PC-3 (cell line): ENCODE measurements around the gene NOC4L. TPM values are rescaled to one million over a fixed set of nuclear protein-coding genes. Genes with fewer than 3 reads are reported as not detected.

ENCODE experiments used
- ATAC-seq: fragments of 200-7000 bp; cut with Tn5 transposase; 2 replicates; pipeline ENCODE4 v1.9.1; 2020; ENCODE audit warnings: mild to moderate bottlenecking, moderate library complexity
- BruUV-seq: library from RNA; stranded (reverse); fragments of 400-500 nt; replicated peaks from 2 replicates; lab custom pipeline; 2021; lab: Mats Ljungman, UMichigan
- CTCF ChIA-PET: fragments of 300-600 bp; sonication (Branson Sonifier 250); formaldehyde crosslinking; loops from one replicate; lab custom pipeline; 2022; ENCODE audit warnings: antibody characterized with exemption; lab: Charles Lee
- POLR2A ChIA-PET: fragments of 300-600 bp; sonication (Branson Sonifier 250); formaldehyde crosslinking; loops from one replicate; lab custom pipeline; 2022; ENCODE audit warnings: antibody characterized with exemption; ENCODE audit not compliant: unreplicated experiment; lab: Charles Lee
- DNase-seq: peaks from one replicate; pipeline ENCODE4 v3.0.0-alpha.2; 2015
- H2AFZ ChIP-seq: fragments of 300-600 bp; sonication (generic); 2 replicates; pipeline ENCODE4 v1.6.0; 2016; ENCODE audit warnings: antibody characterized with exemption, low read length
- H3F3A ChIP-seq: fragments of 300-600 bp; sonication (generic); one replicate; pipeline ENCODE4 v1.6.0; 2017; ENCODE audit warnings: antibody characterized with exemption, low read length, control low read depth, mild to moderate bottlenecking; ENCODE audit not compliant: unreplicated experiment
- H3K27ac ChIP-seq: fragments of 300-600 bp; sonication (generic); 2 replicates; pipeline ENCODE4 v1.5.1; 2016; ENCODE audit warnings: mild to moderate bottlenecking, low read length
- H3K27me3 ChIP-seq: fragments of 300-600 bp; sonication (generic); 2 replicates; pipeline ENCODE4 v1.6.1; 2016; ENCODE audit warnings: low read length, mixed read lengths
- H3K36me3 ChIP-seq: fragments of 300-600 bp; sonication (generic); 2 replicates; pipeline ENCODE4 v1.6.1; 2016; ENCODE audit warnings: low read depth, mixed run types, low read length, mixed read lengths
- H3K4me1 ChIP-seq: fragments of 300-600 bp; sonication (generic); 2 replicates; pipeline ENCODE4 v1.5.1; 2016; ENCODE audit warnings: low read length; ENCODE audit not compliant: insufficient read depth
- H3K4me2 ChIP-seq: fragments of 300-600 bp; sonication (generic); 2 replicates; pipeline ENCODE4 v1.6.0; 2016; ENCODE audit warnings: low read length
- H3K4me3 ChIP-seq: fragments of 300-600 bp; sonication (generic); 2 replicates; pipeline ENCODE4 v1.5.1; 2016; ENCODE audit warnings: mild to moderate bottlenecking, low read length, mixed read lengths
- H3K79me2 ChIP-seq: fragments of 300-600 bp; sonication (generic); 2 replicates; pipeline ENCODE4 v1.6.1; 2017; ENCODE audit warnings: low read length, mixed read lengths
- H3K9ac ChIP-seq: fragments of 300-600 bp; sonication (generic); 2 replicates; pipeline ENCODE4 v1.6.0; 2016; ENCODE audit warnings: mild to moderate bottlenecking, low read length
- H3K9me2 ChIP-seq: fragments of 300-600 bp; sonication (generic); replicated peaks from 2 replicates; pipeline ENCODE4 v1.6.1; 2016; ENCODE audit warnings: mixed run types, low read length, mixed read lengths
- H3K9me3 ChIP-seq: fragments of 300-600 bp; sonication (generic); 2 replicates; pipeline ENCODE4 v1.6.1; 2016; ENCODE audit warnings: low read length, mixed read lengths
- H4K20me1 ChIP-seq: fragments of 300-600 bp; sonication (generic); 2 replicates; pipeline ENCODE4 v1.6.1; 2016; ENCODE audit warnings: low read length, mixed read lengths
- CTCF ChIP-seq: fragments of 300-600 bp; sonication (generic); conservative IDR thresholded peaks from 2 replicates; pipeline ENCODE4 v1.5.1; 2017; ENCODE audit warnings: antibody characterized with exemption, low read depth, mild to moderate bottlenecking, low read length
- EZH2 ChIP-seq: fragments of 300-600 bp; sonication (generic); IDR thresholded peaks from one replicate; pipeline ENCODE4 v1.6.1; 2017; ENCODE audit warnings: antibody characterized with exemption, mild to moderate bottlenecking, low read length; ENCODE audit not compliant: unreplicated experiment
- EZH2phosphoT487 ChIP-seq: fragments of 300-600 bp; sonication (generic); IDR thresholded peaks from 2 replicates; pipeline ENCODE4 v1.6.1; 2018; ENCODE audit warnings: mild to moderate bottlenecking, antibody characterized with exemption, low read length, borderline replicate concordance
- intact Hi-C: fragments of 100-400 bp; cut with micrococcal nuclease; formaldehyde crosslinking; loops from 2 replicates; pipeline ENCODE4 v1.9.0; 2023
- total RNA-seq: library from RNA; depleted of rRNA; stranded (reverse); fragments of >200 nt; gene quantifications from 2 replicates; pipeline ENCODE4 v1.2.3, GENCODE V29; 2014

NOC4L gene
- total RNA-seq, 1 experiment from 2014 or later: 44.4 TPM

- POLR2A ChIA-PET: no interaction called here
- BruUV-seq: no TSS peak
- CTCF ChIA-PET: no interaction called here
- DNase-seq: no peak
- intact Hi-C loops: no loop called here
- peaks cover 23% of the 10 kb centered on the region for H3K4me1 ChIP-seq
- no peaks in the 10 kb centered on the region for H3K36me3 ChIP-seq
- ATAC-seq: no peak
- H3K9ac ChIP-seq: no peak overlapping the region
- H3F3A ChIP-seq: no peaks in the 10 kb centered on the region
- no peaks in the 10 kb centered on the region for H3K27me3 ChIP-seq
- no peaks in the 10 kb centered on the region for H3K9me3 ChIP-seq
- TF ChIP-seq EZH2: no peak
- no peak for TF ChIP-seq EZH2phosphoT487
- no peak for TF ChIP-seq CTCF
- no peak overlapping the region for H3K4me3 ChIP-seq
- H3K27ac ChIP-seq: no peak overlapping the region
- H2AFZ ChIP-seq: no peak overlapping the region
- H3K9me2 ChIP-seq: no peaks in the 10 kb centered on the region
- no peaks in the 10 kb centered on the region for H4K20me1 ChIP-seq
- H3K79me2 ChIP-seq: no peaks in the 10 kb centered on the region
- H3K4me2 ChIP-seq: no peak overlapping the region
Observed at GRCh38 chr12:132167611-132168310, 23.5 kb downstream of the NOC4L start.

DNA sequence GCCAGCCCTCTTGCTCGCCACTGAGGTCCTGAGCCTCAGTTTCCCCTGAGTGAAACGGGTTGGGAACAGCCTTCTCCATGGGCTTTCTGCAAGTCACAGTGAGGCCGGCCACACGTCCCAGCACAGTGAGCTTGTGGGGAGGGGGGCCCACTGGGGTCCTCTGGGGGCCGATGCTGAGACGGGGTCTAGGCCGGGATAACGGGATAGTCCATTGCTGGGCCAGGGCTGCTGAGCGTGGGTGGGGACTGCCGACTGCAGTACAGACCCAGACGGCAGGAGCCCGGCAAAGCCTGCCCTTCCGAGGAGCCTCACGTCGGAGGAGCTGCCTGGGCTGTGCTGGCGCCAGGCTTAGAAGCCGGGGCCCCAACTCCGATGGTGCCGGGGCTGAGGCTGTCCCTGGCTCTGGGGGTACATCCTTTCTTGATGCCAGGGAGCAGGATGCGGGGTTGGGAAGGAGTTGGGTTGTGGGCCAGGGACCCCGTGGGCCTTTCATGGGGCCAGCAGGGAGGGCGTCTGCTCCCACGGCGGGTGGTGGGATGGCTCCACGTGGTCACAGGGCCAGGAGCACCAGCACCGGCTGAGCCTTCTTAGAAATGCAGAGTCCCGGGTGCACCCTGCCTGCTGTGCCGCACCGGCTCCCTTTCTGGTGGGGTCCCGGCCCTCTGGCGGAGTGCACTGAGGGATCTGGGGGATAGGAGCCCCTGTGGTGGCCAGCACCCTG is 24.2 kb downstream of the NOC4L start:
- Histone ChIP-seq H4K20me1 (no peaks in the 10 kb centered on the region), H3K27me3 (no peaks in the 10 kb centered on the region), H3K9ac (no peak overlapping the region), H3F3A (no peaks in the 10 kb centered on the region), H3K4me3 (no peak overlapping the region), H3K4me2 (no peak overlapping the region), H3K27ac (no peak overlapping the region), H3K9me2 (no peaks in the 10 kb centered on the region), H3K36me3 (no peaks in the 10 kb centered on the region), H2AFZ (no peak overlapping the region), H3K79me2 (no peaks in the 10 kb centered on the region), H3K9me3 (no peaks in the 10 kb centered on the region), H3K4me1 (peaks cover 16% of the 10 kb centered on the region)
- TF ChIP-seq EZH2 (no peak), EZH2phosphoT487 (no peak), CTCF (no peak)
- ATAC-seq (no peak), DNase-seq (no peak)
- ChIA-PET POLR2A (no interaction called here), CTCF (no interaction called here)
- BruUV-seq: no TSS peak
- intact Hi-C loops: no loop called here

GRCh38 chr12:132169376-132169775 is 25.1 kb downstream of the NOC4L start:
- Histone ChIP-seq H3K36me3 (no peaks in the 10 kb centered on the region), H3K27me3 (peaks cover 2% of the 10 kb centered on the region; the same call in 1 of the 2 replicates), H3K4me2 (peak overlapping the region; percentile 50; the same call in 1 of the 2 replicates), H3K27ac (no peak overlapping the region), H3K9me3 (no peaks in the 10 kb centered on the region), H4K20me1 (no peaks in the 10 kb centered on the region), H3K4me3 (no peak overlapping the region), H3K9ac (no peak overlapping the region), H2AFZ (no peak overlapping the region), H3K4me1 (peaks cover 13% of the 10 kb centered on the region), H3K9me2 (no peaks in the 10 kb centered on the region), H3F3A (no peaks in the 10 kb centered on the region), H3K79me2 (no peaks in the 10 kb centered on the region)
- ChIA-PET POLR2A (no interaction called here), CTCF (no interaction called here)
- intact Hi-C loops: no loop called here
- DNase-seq (no peak), ATAC-seq (no peak)
- BruUV-seq: no TSS peak
- TF ChIP-seq CTCF: no peak
- TF ChIP-seq EZH2phosphoT487: no peak
- no peak for TF ChIP-seq EZH2
